PFSK-1 (cell line): ENCODE data around the gene FXYD2.

Experiments
- FOXP2 ChIP-seq: optimal IDR thresholded peaks from 2 replicates; pipeline ENCODE3; 2011; ENCODE audit warnings: borderline replicate concordance, control low read depth, inconsistent platforms; ENCODE audit not compliant: insufficient read depth; ENCODE audit errors: extremely low read length, extremely low read depth
- POLR2AphosphoS5 ChIP-seq: IDR thresholded peaks from 2 replicates; pipeline ENCODE4 v1.6.1; 2012; ENCODE audit warnings: low read depth, mild to moderate bottlenecking, control low read depth, low read length, moderate library complexity
- REST ChIP-seq, 2 experiments: IDR thresholded peaks; 2 replicates each; pipeline versions ENCODE4 v1.6.1 to v1.8.0; 2011 to 2012; ENCODE audit warnings: low read depth in 2 of 2, low read length in 2 of 2, control low read depth in 1 of 2, inconsistent platforms in 1 of 2, mild to moderate bottlenecking in 1 of 2, moderate library complexity in 1 of 2; ENCODE audit not compliant: insufficient read depth in 1 of 2
- SIN3A ChIP-seq: IDR thresholded peaks from 2 replicates; pipeline ENCODE4 v1.6.1; 2012; ENCODE audit warnings: mild to moderate bottlenecking, low read length, moderate library complexity, borderline replicate concordance; ENCODE audit not compliant: insufficient read depth
- TAF1 ChIP-seq: IDR thresholded peaks from 2 replicates; pipeline ENCODE4 v1.6.1; 2012; ENCODE audit warnings: low read length, control low read depth, borderline replicate concordance; ENCODE audit not compliant: insufficient read depth

FXYD2 gene

GRCh38 chr11:117851106-117851505 is 26.6 kb upstream of the FXYD2 start:
- TF ChIP-seq FOXP2 = no peak

- TF ChIP-seq TAF1 (no peak), SIN3A (no peak), POLR2AphosphoS5 (no peak), FOXP2 (no peak), REST (IDR thresholded peaks at IDR 0.05; ENCODE audit: insufficient read depth in 1 of 2, low read depth in 2 of 2, low read length in 2 of 2) (no peak)
Observed at GRCh38 chr11:117849781-117850414, 25.4 kb upstream of the FXYD2 start.

- TF ChIP-seq REST (IDR thresholded peaks at IDR 0.05; ENCODE audit: insufficient read depth in 1 of 2, low read depth in 2 of 2, low read length in 2 of 2) = no peak
- TF ChIP-seq SIN3A = no peak
- no peak for TF ChIP-seq FOXP2
- no peak for TF ChIP-seq TAF1
- no peak for TF ChIP-seq POLR2AphosphoS5
Observed at GRCh38 chr11:117843666-117844484, 19.3 kb upstream of the FXYD2 start.

GRCh38 chr11:117842131-117842941 is 17.8 kb upstream of the FXYD2 start:
- TF ChIP-seq POLR2AphosphoS5 (no peak), FOXP2 (no peak), REST (IDR thresholded peaks at IDR 0.05; ENCODE audit: insufficient read depth in 1 of 2, low read depth in 2 of 2, low read length in 2 of 2) (no peak)

GRCh38 chr11:117841551-117842031 is 17.0 kb upstream of the FXYD2 start:
- TF ChIP-seq REST (IDR thresholded peaks at IDR 0.05; ENCODE audit: insufficient read depth in 1 of 2, low read depth in 2 of 2, low read length in 2 of 2) (no peak), POLR2AphosphoS5 (no peak)
